GM21723 (cell line): ENCODE measurements around the gene MYLK4.

ENCODE experiments used
- ATAC-seq: cut with Tn5 transposase; IDR thresholded peaks from one replicate; pipeline ENCODE4 v1.9.1; 2021; ENCODE audit warnings: mild to moderate bottlenecking, moderate library complexity; ENCODE audit not compliant: unreplicated experiment

Gene MYLK4

GRCh38 chr6:2750832-2751231 lies at the start of gene MYLK4:
TSS of gene MYLK4 (minus strand) at chr6:2750922. CDS start at chr6:2749294, 1,628 bp downstream.
- no peak for ATAC-seq

GRCh38 chr6:2799936-2800527 lies 49.3 kb upstream of the MYLK4 start:
- no peak for ATAC-seq

- no peak for ATAC-seq
Observed at GRCh38 chr6:2798586-2799134, 47.9 kb upstream of the MYLK4 start.

- ATAC-seq = no peak
Observed at GRCh38 chr6:2797564-2798031, 46.9 kb upstream of the MYLK4 start.

- no peak for ATAC-seq
Observed at GRCh38 chr6:2796861-2797260, 46.1 kb upstream of the MYLK4 start.

- ATAC-seq = no peak
Observed at GRCh38 chr6:2795956-2796355, 45.2 kb upstream of the MYLK4 start.

GRCh38 chr6:2795162-2795561 lies 44.4 kb upstream of the MYLK4 start:
- ATAC-seq = no peak

- ATAC-seq = no peak
Observed at GRCh38 chr6:2794171-2794730, 43.5 kb upstream of the MYLK4 start.

GRCh38 chr6:2793534-2794151 lies 42.9 kb upstream of the MYLK4 start:
- no peak for ATAC-seq

GRCh38 chr6:2792330-2793110 lies 41.8 kb upstream of the MYLK4 start:
- ATAC-seq = no peak

GRCh38 chr6:2791450-2791974 lies 40.8 kb upstream of the MYLK4 start:
- ATAC-seq = no peak

- no peak for ATAC-seq
Observed at GRCh38 chr6:2790588-2791449, 40.1 kb upstream of the MYLK4 start.

GRCh38 chr6:2786269-2786668 lies 35.5 kb upstream of the MYLK4 start:
- ATAC-seq = no peak

GRCh38 chr6:2784930-2785329 lies 34.2 kb upstream of the MYLK4 start:
- no peak for ATAC-seq

GRCh38 chr6:2784061-2784460 lies 33.3 kb upstream of the MYLK4 start:
- no peak for ATAC-seq

- ATAC-seq = no peak
Observed at GRCh38 chr6:2783188-2783963, 32.7 kb upstream of the MYLK4 start.

GRCh38 chr6:2782825-2783187 lies 32.1 kb upstream of the MYLK4 start:
- ATAC-seq = no peak

- no peak for ATAC-seq
Observed at GRCh38 chr6:2782356-2782708, 31.6 kb upstream of the MYLK4 start.

- no peak for ATAC-seq
Observed at GRCh38 chr6:2781685-2782355, 31.1 kb upstream of the MYLK4 start.
